ENCODE results near the gene HOXA3. TPM values are rescaled to one million over a fixed set of nuclear protein-coding genes. Genes with fewer than 3 reads are reported as not detected.

Gene HOXA3
- total RNA-seq, 3 donors from 2014 or later (not counting 1 experiment from before 2014, with no cell fraction given), result 0.32 to 0.78 (median 0.35) TPM

DNA sequence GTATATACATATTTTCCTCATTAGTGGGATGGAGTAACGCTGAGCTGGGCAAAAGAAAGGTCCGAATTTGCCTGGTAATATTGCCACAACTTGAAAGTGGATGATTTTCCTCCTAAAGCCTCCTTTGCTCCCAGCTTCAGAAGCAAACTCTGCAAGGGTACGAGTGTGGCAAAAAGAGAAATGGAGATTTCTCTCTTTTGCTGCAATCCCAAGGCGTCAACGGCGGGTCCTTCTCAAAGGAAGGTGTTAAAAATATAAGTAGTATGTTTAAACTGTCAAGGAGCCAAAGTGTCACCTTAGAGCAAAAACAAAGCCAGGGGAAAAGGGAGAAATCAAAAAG lies 37.5 kb downstream of the HOXA3 start:
- Histone ChIP-seq H3K4me3 (ENCODE audit: low read length) (no peak overlapping the region), H3K4me1 (ENCODE audit: control insufficient read depth, insufficient read depth, low read length) (no peaks in the 10 kb centered on the region), H3K27me3 (ENCODE audit: control insufficient read depth, insufficient read depth, low read length) (no peaks in the 10 kb centered on the region), H3K9me3 (ENCODE audit: control insufficient read depth, insufficient read depth, low read length) (no peaks in the 10 kb centered on the region), H3K27ac (ENCODE audit: low read length) (no peak overlapping the region), H3K36me3 (ENCODE audit: control insufficient read depth, insufficient read depth, low read length) (no peaks in the 10 kb centered on the region)
- Mint-ChIP-seq H3K27ac (no peak overlapping the region), H3K36me3 (no peaks in the 10 kb centered on the region), H3K4me1 (no peaks in the 10 kb centered on the region), H3K4me3 (no peak overlapping the region), H3K9me3 (no peaks in the 10 kb centered on the region), H3K27me3 (ENCODE audit: low read depth in 2 of 2) (peaks cover 0 to 4% of the 10 kb centered on the region in 2 donors)
- DNase-seq (no peak), ATAC-seq (no peak)
- TF ChIP-seq CTCF (IDR thresholded peaks at IDR 0.05), result no peak
- intact Hi-C loops (cut with micrococcal nuclease), result no loop called here
- 94% methylated on average over 6 of the region's 6 CpGs for WGBS (ENCODE audit: insufficient coverage)

- Histone ChIP-seq H3K4me1 (ENCODE audit: control insufficient read depth, insufficient read depth, low read length) (no peaks in the 10 kb centered on the region), H3K27me3 (ENCODE audit: control insufficient read depth, insufficient read depth, low read length) (no peaks in the 10 kb centered on the region), H3K4me3 (ENCODE audit: low read length) (no peak overlapping the region), H3K36me3 (ENCODE audit: control insufficient read depth, insufficient read depth, low read length) (no peaks in the 10 kb centered on the region), H3K27ac (ENCODE audit: low read length) (no peak overlapping the region), H3K9me3 (ENCODE audit: control insufficient read depth, insufficient read depth, low read length) (no peaks in the 10 kb centered on the region)
- WGBS (ENCODE audit: insufficient coverage), result 83% methylated on average over 10 of the region's 26 CpGs
- no peaks in the 10 kb centered on the region for H3K4me1 Mint-ChIP-seq
- H3K36me3 Mint-ChIP-seq, result no peaks in the 10 kb centered on the region
- H3K9me3 Mint-ChIP-seq, result no peaks in the 10 kb centered on the region
- intact Hi-C loops (cut with micrococcal nuclease), result no loop called here
- H3K27me3 Mint-ChIP-seq (ENCODE audit: low read depth in 2 of 2), result peaks cover 0 to 4% of the 10 kb centered on the region in 2 donors
- TF ChIP-seq CTCF (IDR thresholded peaks at IDR 0.05), result no peak
- no peak overlapping the region for H3K4me3 Mint-ChIP-seq
- ATAC-seq (no peak), DNase-seq (no peak)
- H3K27ac Mint-ChIP-seq, result no peak overlapping the region
These were observed 38.2 kb downstream of the HOXA3 start for GRCh38 chr7:27113991-27114769.

DNA sequence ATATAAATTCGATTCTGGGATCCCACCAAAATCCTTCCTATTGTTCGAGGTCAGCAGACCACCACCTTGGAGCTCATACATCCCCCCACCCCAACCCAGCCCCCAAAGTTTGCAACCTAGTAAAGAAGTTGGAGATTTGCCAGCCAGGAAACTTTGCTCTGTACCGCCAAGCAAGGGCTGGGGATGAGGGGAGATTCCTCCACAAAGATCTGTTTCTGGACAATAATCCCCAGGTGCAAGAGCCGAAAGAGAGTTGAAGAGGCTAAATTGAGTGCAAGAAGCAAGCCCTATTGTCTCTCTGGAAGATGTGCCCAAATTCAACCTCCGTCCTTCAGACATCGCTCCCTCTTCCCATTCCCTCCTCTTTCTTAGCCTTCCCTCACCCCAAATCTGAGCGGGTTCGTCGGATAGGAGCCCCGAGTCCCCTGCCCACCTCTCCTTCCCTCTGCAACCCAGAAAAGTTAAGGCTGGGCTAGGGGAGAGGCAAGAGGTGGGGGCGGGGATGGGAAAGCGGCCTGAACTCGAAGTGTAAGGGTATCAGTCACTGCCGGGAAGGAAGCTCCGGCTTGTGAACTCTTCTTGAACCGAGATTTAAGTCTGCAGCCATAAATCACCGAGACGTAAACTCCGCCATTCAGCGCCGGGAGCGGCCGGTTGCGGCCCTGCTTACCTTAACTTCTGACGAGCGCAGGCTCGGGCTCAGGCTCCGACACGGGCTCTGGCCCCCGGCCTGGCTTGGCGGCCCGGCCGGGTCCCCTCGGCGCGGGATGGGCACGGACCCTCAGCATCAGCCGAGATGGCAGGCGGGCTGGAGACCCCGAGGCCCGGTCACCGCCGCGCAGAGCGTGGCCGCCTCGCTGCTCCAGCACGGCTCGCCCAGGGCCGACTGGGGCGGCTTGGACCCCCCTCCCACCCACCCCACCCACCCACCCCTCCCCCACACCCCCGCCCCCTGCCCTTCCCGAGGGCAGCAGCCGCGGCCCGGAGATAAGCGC lies 39.1 kb downstream of the HOXA3 start:
- no peak overlapping the region for H3K27ac Mint-ChIP-seq
- intact Hi-C loops (cut with micrococcal nuclease), result no loop called here
- H3K4me1 Mint-ChIP-seq, result no peaks in the 10 kb centered on the region
- H3K36me3 ChIP-seq (ENCODE audit: control insufficient read depth, insufficient read depth, low read length), result no peaks in the 10 kb centered on the region
- H3K4me3 ChIP-seq (ENCODE audit: low read length), result no peak overlapping the region
- H3K27me3 ChIP-seq (ENCODE audit: control insufficient read depth, insufficient read depth, low read length), result no peaks in the 10 kb centered on the region
- no peaks in the 10 kb centered on the region for H3K36me3 Mint-ChIP-seq
- H3K9me3 Mint-ChIP-seq, result no peaks in the 10 kb centered on the region
- ATAC-seq (no peak), DNase-seq (no peak)
- no peak for TF ChIP-seq CTCF (IDR thresholded peaks at IDR 0.05)
- no peak overlapping the region for H3K4me3 Mint-ChIP-seq
- no peaks in the 10 kb centered on the region for H3K9me3 ChIP-seq (ENCODE audit: control insufficient read depth, insufficient read depth, low read length)
- peaks cover 0 to 4% of the 10 kb centered on the region in 2 donors for H3K27me3 Mint-ChIP-seq (ENCODE audit: low read depth in 2 of 2)
- no peaks in the 10 kb centered on the region for H3K4me1 ChIP-seq (ENCODE audit: control insufficient read depth, insufficient read depth, low read length)
- 94% methylated on average over 46 of the region's 57 CpGs for WGBS (ENCODE audit: insufficient coverage)
- no peak overlapping the region for H3K27ac ChIP-seq (ENCODE audit: low read length)
